ENCODE data around the gene MAGOH.

Gene MAGOH

GRCh38 chr1:53183095-53183990, 55.0 kb downstream of the MAGOH start:
- DNase-seq = no peak

GRCh38 chr1:53182716-53183094, 55.6 kb downstream of the MAGOH start:
- DNase-seq = no peak

- peak; percentile 72 to 75 for DNase-seq
Measured at GRCh38 chr1:53182111-53182593, 56.2 kb downstream of the MAGOH start.

- no peak for DNase-seq
Measured at GRCh38 chr1:53180951-53181350, 57.4 kb downstream of the MAGOH start.

GRCh38 chr1:53180226-53180625, 58.1 kb downstream of the MAGOH start:
- DNase-seq = no peak

Measured in activated CD4-positive, alpha-beta T cell treated with anti-CD3 and anti-CD28 coated beads, Interleukin-2, amount 50 U/mL, for 4 hours (primary cell).